Upper lobe of left lung (tissue), 4 donors: ENCODE measurements around the gene NKAP.

Experiments used
- CTCF ChIP-seq, 6 experiments: fragments of 450-650 bp in 4 of 6; fragments of 200-600 bp in 2 of 6; sonication (generic) in 2 of 6; IDR thresholded peaks; one replicate each; pipeline ENCODE4 v1.5.1; 2016 to 2019; ENCODE audit warnings: antibody characterized with exemption in 6 of 6
- POLR2A ChIP-seq, 4 donors: fragments of 450-650 bp; IDR thresholded peaks; one replicate each; pipeline ENCODE4 v1.5.1; 2016 to 2017; ENCODE audit warnings: antibody characterized with exemption in 4 of 4, mild to moderate bottlenecking in 2 of 4

DNA sequence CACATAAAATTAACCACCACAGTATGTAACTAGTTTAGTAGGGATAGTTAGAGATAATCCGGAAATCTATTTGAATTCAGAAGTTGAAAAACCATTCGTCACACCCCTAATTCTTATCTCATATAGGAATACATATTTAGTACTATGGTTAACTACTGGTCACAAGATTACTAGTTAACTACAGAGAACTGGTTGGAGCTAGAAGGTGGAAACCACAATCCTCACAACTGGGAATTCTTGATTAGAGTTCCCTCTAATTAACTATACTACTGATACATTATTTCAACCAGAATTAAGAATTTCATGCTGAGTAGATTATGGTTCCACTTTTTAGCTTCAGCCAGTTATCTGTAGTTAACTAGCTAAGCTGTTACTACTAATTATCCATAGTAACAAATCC is 39.9 kb upstream of the NKAP start:
- TF ChIP-seq CTCF (IDR thresholded peaks at IDR 0.05) (no peak), POLR2A (IDR thresholded peaks at IDR 0.05) (no peak)
